Sigmoid colon (tissue), 7 donors: ENCODE data around the gene PAX5. TPM values are rescaled to one million over a fixed set of nuclear protein-coding genes. Genes with fewer than 3 reads are reported as not detected.

ENCODE experiments used
- DNase-seq: peaks from one replicate; pipeline ENCODE4 v3.0.0-alpha.2; 2019
- H3K27ac ChIP-seq, 4 donors: fragments of 200-600 bp; sonication (generic); one replicate each; pipeline ENCODE4 v1.5.1; 2016 to 2019; ENCODE audit warnings: mild to moderate bottlenecking in 1 of 4
- H3K27me3 ChIP-seq, 3 donors: fragments of 200-600 bp; sonication (generic); one replicate each; pipeline ENCODE4 v1.5.1; 2019; ENCODE audit warnings: mild to moderate bottlenecking in 1 of 3
- H3K36me3 ChIP-seq, 4 donors: fragments of 200-600 bp; sonication (generic); one replicate each; pipeline ENCODE4 v1.5.1; 2016 to 2019
- H3K4me1 ChIP-seq, 4 donors: fragments of 200-600 bp; sonication (generic); one replicate each; pipeline ENCODE4 v1.5.1; 2017 to 2019
- H3K4me3 ChIP-seq, 4 donors: fragments of 200-600 bp; sonication (generic); one replicate each; pipeline ENCODE4 v1.5.1; 2017 to 2019; ENCODE audit warnings: mild to moderate bottlenecking in 2 of 4, moderate library complexity in 1 of 4
- H3K9me3 ChIP-seq, 4 donors: fragments of 200-600 bp in 3 of 4; sonication (generic) in 3 of 4; one replicate each; pipeline versions ENCODE4 v1.5.1 to v1.6.1; 2013 to 2019
- EP300 ChIP-seq, 4 donors: sonication (generic); formaldehyde crosslinking; IDR thresholded peaks; one replicate each; pipeline ENCODE4 v1.6.1; 2017; ENCODE audit warnings: antibody characterized with exemption in 4 of 4
- POLR2A ChIP-seq, 2 donors: fragments of 450-650 bp; IDR thresholded peaks; one replicate each; pipeline ENCODE4 v1.6.1; 2016; ENCODE audit warnings: antibody characterized with exemption in 2 of 2, mild to moderate bottlenecking in 2 of 2, moderate library complexity in 2 of 2
- POLR2AphosphoS5 ChIP-seq, 4 donors: sonication (generic); formaldehyde crosslinking; IDR thresholded peaks; one replicate each; pipeline ENCODE4 v1.6.1; 2017; ENCODE audit warnings: antibody characterized with exemption in 4 of 4
- WGBS, 2 donors: extraction: QIAGEN DNeasy Blood & Tissue Kit; methylation state at CpG; one replicate each; pipeline ENCODE4 v1.1.7; 2013; 5-methylcytosine and 5-hydroxymethylcytosine counted together
- intact Hi-C: fragments of 100-400 bp; cut with DNase I; formaldehyde crosslinking; loops from one replicate; pipeline ENCODE4 v1.15.1; 2023
- polyA plus RNA-seq, 3 donors: library from polyadenylated mRNA; stranded (reverse); fragments of 200-250 nt; gene quantifications; one replicate each; pipeline ENCODE4 v1.2.3, GENCODE V29; 2013
- total RNA-seq, 4 donors: library from RNA; depleted of rRNA; stranded (reverse); fragments of >200 nt; gene quantifications; one replicate each; pipeline ENCODE4 v1.1.0, GENCODE V29; 2016
- TF ChIP-seq, protein P1 (sequence below), 4 experiments: fragments of 450-650 bp in 3 of 4; fragments of 200-600 bp in 1 of 4; IDR thresholded peaks; one replicate each; pipeline ENCODE4 v1.5.1; 2016 to 2019; ENCODE audit warnings: antibody characterized with exemption in 4 of 4, mild to moderate bottlenecking in 3 of 4, moderate library complexity in 2 of 4
- donor health status: healthy with polysubstance abuse.
- donor health status: Bipolar disorder and iron deficiency.
- donor health status: healthy.

PAX5 gene
- total and polyA plus RNA-seq, 7 donors, result under 0.01 to 20.1 (median 0.23) TPM; not detected in 4

DNA sequence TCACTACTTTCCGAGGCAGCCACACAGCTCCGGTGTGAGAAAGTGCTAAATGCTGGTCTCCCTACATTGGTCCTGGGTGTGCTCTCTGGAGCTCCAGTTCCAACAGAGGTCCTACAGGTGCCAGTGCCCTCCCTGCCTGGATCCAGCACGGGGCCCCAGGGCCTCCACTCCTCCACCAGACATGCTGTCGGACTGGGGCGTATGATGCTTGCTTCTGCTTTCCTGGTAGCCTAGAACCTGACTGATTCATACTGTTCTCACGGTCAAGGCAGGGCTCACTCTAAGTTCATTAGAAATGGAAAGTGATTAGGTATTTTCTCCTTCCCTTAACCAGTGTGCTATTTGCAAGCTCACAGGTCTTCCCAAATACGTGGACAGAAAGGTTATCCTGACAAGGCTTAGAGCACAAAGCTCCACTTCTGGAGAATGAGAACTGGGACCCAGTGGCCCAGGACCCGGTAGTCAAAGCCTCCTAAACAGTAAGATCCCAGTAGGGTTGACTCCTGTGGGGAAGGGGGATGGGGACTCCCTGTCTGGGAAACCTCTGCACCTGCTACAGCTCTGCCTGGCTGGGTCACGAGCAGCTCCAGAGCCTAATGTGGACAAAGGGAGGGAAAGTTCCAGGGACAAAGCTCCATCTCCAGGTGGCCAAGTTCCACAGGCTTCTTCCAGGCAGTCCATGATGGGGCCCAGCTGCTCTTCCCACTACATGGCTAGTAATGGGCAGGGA is 98.1 kb downstream of the PAX5 start:
- peaks cover 0 to 19% (median 0%) of the 10 kb centered on the region in 3 donors for H3K27me3 ChIP-seq
- intact Hi-C loops, result no loop called here
- no peak overlapping the region for H3K4me3 ChIP-seq
- H3K27ac ChIP-seq, result no peak overlapping the region
- H3K4me1 ChIP-seq, result no peaks in the 10 kb centered on the region
- DNase-seq, result no peak
- H3K9me3 ChIP-seq, result no peaks in the 10 kb centered on the region
- TF ChIP-seq EP300 (IDR thresholded peaks at IDR 0.05), result no peak
- no peak for TF ChIP-seq POLR2A (IDR thresholded peaks at IDR 0.05)
- TF ChIP-seq, protein P1, sequence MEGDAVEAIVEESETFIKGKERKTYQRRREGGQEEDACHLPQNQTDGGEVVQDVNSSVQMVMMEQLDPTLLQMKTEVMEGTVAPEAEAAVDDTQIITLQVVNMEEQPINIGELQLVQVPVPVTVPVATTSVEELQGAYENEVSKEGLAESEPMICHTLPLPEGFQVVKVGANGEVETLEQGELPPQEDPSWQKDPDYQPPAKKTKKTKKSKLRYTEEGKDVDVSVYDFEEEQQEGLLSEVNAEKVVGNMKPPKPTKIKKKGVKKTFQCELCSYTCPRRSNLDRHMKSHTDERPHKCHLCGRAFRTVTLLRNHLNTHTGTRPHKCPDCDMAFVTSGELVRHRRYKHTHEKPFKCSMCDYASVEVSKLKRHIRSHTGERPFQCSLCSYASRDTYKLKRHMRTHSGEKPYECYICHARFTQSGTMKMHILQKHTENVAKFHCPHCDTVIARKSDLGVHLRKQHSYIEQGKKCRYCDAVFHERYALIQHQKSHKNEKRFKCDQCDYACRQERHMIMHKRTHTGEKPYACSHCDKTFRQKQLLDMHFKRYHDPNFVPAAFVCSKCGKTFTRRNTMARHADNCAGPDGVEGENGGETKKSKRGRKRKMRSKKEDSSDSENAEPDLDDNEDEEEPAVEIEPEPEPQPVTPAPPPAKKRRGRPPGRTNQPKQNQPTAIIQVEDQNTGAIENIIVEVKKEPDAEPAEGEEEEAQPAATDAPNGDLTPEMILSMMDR (IDR thresholded peaks at IDR 0.05), result no peak
- TF ChIP-seq POLR2AphosphoS5 (IDR thresholded peaks at IDR 0.05), result no peak
- no peaks in the 10 kb centered on the region for H3K36me3 ChIP-seq
- WGBS, 2 donors, result 80 to 83% methylated on average over 9 of the region's 9 CpGs

DNA sequence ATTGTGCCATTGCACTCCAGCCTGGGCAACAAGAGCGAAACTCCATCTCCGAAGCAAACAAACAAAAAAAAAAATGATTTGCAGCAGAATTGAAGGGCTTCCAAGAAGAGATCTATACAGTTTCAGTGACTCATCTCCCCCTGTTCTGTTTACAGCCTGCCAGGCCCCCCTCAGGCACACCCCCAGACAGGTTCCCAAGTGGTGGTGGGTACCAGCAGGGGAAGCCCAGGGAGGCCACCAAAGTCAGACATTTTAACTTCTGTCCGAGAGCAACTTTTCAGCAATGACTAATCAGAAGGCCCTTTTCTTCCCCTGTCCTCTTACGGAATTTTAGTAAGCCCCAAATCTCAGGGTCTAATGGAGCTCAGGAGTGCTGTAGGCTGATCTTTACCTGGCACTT is 98.7 kb downstream of the PAX5 start:
- no peak overlapping the region for H3K4me3 ChIP-seq
- intact Hi-C loops, result no loop called here
- no peaks in the 10 kb centered on the region for H3K9me3 ChIP-seq
- H3K36me3 ChIP-seq, result no peaks in the 10 kb centered on the region
- H3K27ac ChIP-seq, result no peak overlapping the region
- no peaks in the 10 kb centered on the region for H3K4me1 ChIP-seq
- H3K27me3 ChIP-seq, result peaks cover 0 to 15% (median 0%) of the 10 kb centered on the region in 3 donors
- no peak for DNase-seq
- TF ChIP-seq EP300 (IDR thresholded peaks at IDR 0.05) (no peak), POLR2A (IDR thresholded peaks at IDR 0.05) (no peak), POLR2AphosphoS5 (IDR thresholded peaks at IDR 0.05) (no peak)
- TF ChIP-seq, protein P1 (IDR thresholded peaks at IDR 0.05), result no peak
- whole genome bisulfite sequencing, 2 donors, result 88 to 92% methylated on average over 4 of the region's 4 CpGs

DNA sequence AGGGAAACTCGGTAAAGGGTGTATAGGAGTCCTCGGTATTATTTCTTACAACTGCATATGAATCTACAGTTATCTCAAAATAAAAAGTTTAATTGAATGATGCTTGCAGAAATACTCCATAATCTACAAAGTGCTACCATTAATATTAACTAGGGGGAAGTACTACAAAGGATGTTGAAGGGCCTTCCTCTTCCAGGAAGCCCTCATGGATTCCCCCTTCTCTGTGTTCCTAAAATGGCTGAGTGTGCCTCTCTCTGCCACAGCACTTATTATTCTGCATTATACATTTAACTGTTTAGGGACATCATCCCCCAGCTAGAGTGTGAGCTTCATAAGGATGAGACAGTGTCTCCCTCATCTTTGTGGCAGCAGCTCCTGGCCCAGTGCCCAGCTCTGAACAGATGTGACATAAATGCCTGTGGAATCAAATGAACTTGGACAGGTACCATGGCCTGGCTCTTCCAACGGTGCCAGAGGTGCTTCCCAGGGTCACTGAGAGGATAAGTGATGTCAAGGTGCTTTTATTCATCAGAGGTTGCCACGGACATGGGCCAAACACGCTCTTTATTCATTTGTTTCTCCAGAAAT is 99.5 kb downstream of the PAX5 start:
- no peak for DNase-seq
- intact Hi-C loops, result no loop called here

DNA sequence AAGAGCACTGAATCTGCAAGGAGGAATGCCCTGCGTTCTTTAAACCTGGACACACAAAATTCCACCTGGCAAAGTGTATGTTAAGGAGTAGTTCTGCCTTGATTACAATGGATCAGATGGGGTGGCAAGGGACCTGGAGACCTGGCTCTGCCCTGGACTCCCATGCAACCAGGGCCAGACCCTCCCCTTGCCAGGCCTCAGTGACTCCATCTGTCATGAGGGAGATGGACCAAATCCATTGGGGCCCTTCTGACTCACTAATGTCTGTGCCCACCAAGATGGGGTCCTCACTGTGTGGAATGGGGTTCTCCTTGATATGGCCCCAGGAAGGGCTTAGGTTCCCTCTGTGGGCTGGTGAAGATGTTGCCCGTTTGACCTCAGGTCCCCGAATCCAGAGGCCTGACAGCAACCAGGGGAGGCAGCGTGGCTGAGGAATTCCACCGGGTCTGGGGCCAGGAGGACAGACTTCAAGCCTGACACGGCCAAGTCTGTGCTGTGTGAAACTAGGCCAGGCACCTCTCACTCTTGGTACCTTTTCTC is 100.3 kb downstream of the PAX5 start:
- no peaks in the 10 kb centered on the region for H3K4me1 ChIP-seq
- intact Hi-C loops, result no loop called here
- H3K27ac ChIP-seq, result no peak overlapping the region
- WGBS, 2 donors, result 76 to 86% methylated on average over 6 of the region's 6 CpGs
- no peaks in the 10 kb centered on the region for H3K9me3 ChIP-seq
- no peak for DNase-seq
- peaks cover 0 to 2% (median 0%) of the 10 kb centered on the region in 3 donors for H3K27me3 ChIP-seq
- TF ChIP-seq EP300 (IDR thresholded peaks at IDR 0.05), result no peak
- no peak for TF ChIP-seq POLR2A (IDR thresholded peaks at IDR 0.05)
- TF ChIP-seq POLR2AphosphoS5 (IDR thresholded peaks at IDR 0.05), result no peak
- TF ChIP-seq, protein P1 (IDR thresholded peaks at IDR 0.05), result no peak
- H3K36me3 ChIP-seq, result no peaks in the 10 kb centered on the region
- no peak overlapping the region for H3K4me3 ChIP-seq

More for the DNA sequence above, 99.5 kb downstream of the PAX5 start:
- Histone ChIP-seq H3K36me3 (no peaks in the 10 kb centered on the region), H3K9me3 (no peaks in the 10 kb centered on the region), H3K27ac (no peak overlapping the region), H3K4me1 (no peaks in the 10 kb centered on the region), H3K27me3 (peaks cover 0 to 8% (median 0%) of the 10 kb centered on the region in 3 donors), H3K4me3 (no peak overlapping the region)
- whole genome bisulfite sequencing, 2 donors, result 63 to 80% methylated on average over 5 of the region's 5 CpGs
- TF ChIP-seq EP300 (IDR thresholded peaks at IDR 0.05) (no peak), POLR2AphosphoS5 (IDR thresholded peaks at IDR 0.05) (no peak)
- TF ChIP-seq, protein P1 (IDR thresholded peaks at IDR 0.05), result no peak
